ENCODE results near the gene TTPAL.

The TTPAL gene

GRCh38 chr20:44439318-44439717 lies 36.4 kb upstream of the TTPAL start:
- DNase-seq (ENCODE audit: low read depth in 1 of 2, low spot score in 1 of 2): no peak

- no peak for DNase-seq (ENCODE audit: low read depth in 1 of 2, low spot score in 1 of 2)
Measured at GRCh38 chr20:44442298-44443070, 33.2 kb upstream of the TTPAL start.

- DNase-seq (ENCODE audit: low read depth in 1 of 2, low spot score in 1 of 2): no peak
Measured at GRCh38 chr20:44445742-44446710, 29.6 kb upstream of the TTPAL start.

- no peak for DNase-seq (ENCODE audit: low read depth in 1 of 2, low spot score in 1 of 2)
Measured at GRCh38 chr20:44447827-44448419, 27.8 kb upstream of the TTPAL start.

GRCh38 chr20:44448753-44449546 lies 26.7 kb upstream of the TTPAL start:
- no peak for DNase-seq (ENCODE audit: low read depth in 1 of 2, low spot score in 1 of 2)

GRCh38 chr20:44449864-44450263 lies 25.8 kb upstream of the TTPAL start:
- DNase-seq (ENCODE audit: low read depth in 1 of 2, low spot score in 1 of 2): no peak

- no peak for DNase-seq (ENCODE audit: low read depth in 1 of 2, low spot score in 1 of 2)
Measured at GRCh38 chr20:44450281-44450889, 25.3 kb upstream of the TTPAL start.

- no peak for DNase-seq (ENCODE audit: low read depth in 1 of 2, low spot score in 1 of 2)
Measured at GRCh38 chr20:44450903-44451450, 24.7 kb upstream of the TTPAL start.

GRCh38 chr20:44454306-44454963 lies 21.2 kb upstream of the TTPAL start:
- DNase-seq (ENCODE audit: low read depth in 1 of 2, low spot score in 1 of 2): no peak

- no peak for DNase-seq (ENCODE audit: low read depth in 1 of 2, low spot score in 1 of 2)
Measured at GRCh38 chr20:44455126-44455525, 20.5 kb upstream of the TTPAL start.

GRCh38 chr20:44456611-44457010 lies 19.1 kb upstream of the TTPAL start:
- no peak for DNase-seq (ENCODE audit: low read depth in 1 of 2, low spot score in 1 of 2)

GRCh38 chr20:44457016-44457415 lies 18.7 kb upstream of the TTPAL start:
- no peak for DNase-seq (ENCODE audit: low read depth in 1 of 2, low spot score in 1 of 2)

GRCh38 chr20:44459271-44459670 lies 16.4 kb upstream of the TTPAL start:
- no peak for DNase-seq (ENCODE audit: low read depth in 1 of 2, low spot score in 1 of 2)

GRCh38 chr20:44460795-44461141 lies 14.9 kb upstream of the TTPAL start:
- DNase-seq (ENCODE audit: low read depth in 1 of 2, low spot score in 1 of 2): no peak

GRCh38 chr20:44461142-44461802 lies 14.4 kb upstream of the TTPAL start:
- DNase-seq (ENCODE audit: low read depth in 1 of 2, low spot score in 1 of 2): no peak

GRCh38 chr20:44461803-44462174 lies 13.9 kb upstream of the TTPAL start:
- DNase-seq (ENCODE audit: low read depth in 1 of 2, low spot score in 1 of 2): no peak

GRCh38 chr20:44463466-44463865 lies 12.2 kb upstream of the TTPAL start:
- DNase-seq (ENCODE audit: low read depth in 1 of 2, low spot score in 1 of 2): no peak

GRCh38 chr20:44464514-44464913 lies 11.2 kb upstream of the TTPAL start:
- no peak for DNase-seq (ENCODE audit: low read depth in 1 of 2, low spot score in 1 of 2)

GRCh38 chr20:44465001-44465560 lies 10.6 kb upstream of the TTPAL start:
- DNase-seq (ENCODE audit: low read depth in 1 of 2, low spot score in 1 of 2): no peak
